Activated T-cell treated with anti-CD3 and anti-CD28 coated beads, Interleukin-2, amount 50 U/mL, for 72 hours (primary cell): ENCODE measurements around the gene POU2AF3. TPM values are rescaled to one million over a fixed set of nuclear protein-coding genes. Genes with fewer than 3 reads are reported as not detected.
"Not testable (repeated sequence)": the region's sequence is repeated elsewhere in the genome, so short reads cannot be mapped to it uniquely, and the experiment has no call there.

Experiments used
- ATAC-seq, 2 donors: fragments of 150-1000 bp; cut with Tn5 transposase; replicated peaks in 1 of 2; 2 replicates each; pipeline ENCODE4 v1.10.0; 2021; ENCODE audit warnings: moderate library complexity in 2 of 2, mild to moderate bottlenecking in 1 of 2
- DNase-seq, 2 donors: peaks; one replicate each; pipeline ENCODE4 v3.0.0; 2021 to 2022; ENCODE audit warnings: mixed read lengths in 1 of 2
- H3K27ac Mint-ChIP-seq: one replicate; pipeline ENCODE4 v1.8.0; 2022; ENCODE audit warnings: mild to moderate bottlenecking, moderate library complexity, mixed read lengths
- H3K27me3 Mint-ChIP-seq: one replicate; pipeline ENCODE4 v1.8.0; 2022; ENCODE audit warnings: low read depth, mixed read lengths
- H3K36me3 Mint-ChIP-seq, 2 donors: one replicate each; pipeline ENCODE4 v1.8.0; 2022; ENCODE audit warnings: mixed read lengths in 2 of 2, mild to moderate bottlenecking in 1 of 2; ENCODE audit not compliant: insufficient read depth in 2 of 2
- H3K4me1 Mint-ChIP-seq: one replicate; pipeline ENCODE4 v1.8.0; 2022; ENCODE audit warnings: low read depth, mixed read lengths
- H3K4me3 Mint-ChIP-seq, 2 donors: one replicate each; pipeline ENCODE4 v1.8.0; 2022; ENCODE audit warnings: mild to moderate bottlenecking in 2 of 2, mixed read lengths in 2 of 2, moderate library complexity in 2 of 2
- H3K9me3 Mint-ChIP-seq, 2 donors: one replicate each; pipeline ENCODE4 v1.8.0; 2022; ENCODE audit warnings: mixed read lengths in 2 of 2
- total RNA-seq, 2 donors: library from RNA; stranded (reverse); gene quantifications; one replicate each; pipeline ENCODE4 v1.2.3, GENCODE V29; 2022

The POU2AF3 gene
- total RNA-seq: under 1 TPM in 1 of 2 donors, not detected in 1; 0.32 TPM

- Mint-ChIP-seq H3K9me3 (no peaks in the 10 kb centered on the region), H3K4me1 (no peaks in the 10 kb centered on the region), H3K27ac (no peak within 1 kb of the TSS), H3K27me3 (peaks cover 42% of the 10 kb centered on the region), H3K36me3 (no peaks in the 10 kb centered on the region), H3K4me3 (peak within 1 kb of the TSS; percentile 52 to 65)
- ATAC-seq (peak; percentile 41 to 43), DNase-seq (no peak)
Measured at GRCh38 chr11:111298413-111299100, at the start of gene POU2AF3. Gene POU2AF3 (plus strand): TSS chr11:111298546. CDS start chr11:111298582, 36 bp downstream.

GRCh38 chr11:111250936-111251335, 47.4 kb upstream of the POU2AF3 start:
- H3K27ac Mint-ChIP-seq: no peak overlapping the region

GRCh38 chr11:111253131-111253530, 45.2 kb upstream of the POU2AF3 start:
- no peaks in the 10 kb centered on the region for H3K4me1 Mint-ChIP-seq
- DNase-seq (no peak), ATAC-seq (no peak)
- H3K27ac Mint-ChIP-seq: no peak overlapping the region
- H3K9me3 Mint-ChIP-seq: no peaks in the 10 kb centered on the region
- peaks cover 17% of the 10 kb centered on the region for H3K27me3 Mint-ChIP-seq
- no peaks in the 10 kb centered on the region for H3K36me3 Mint-ChIP-seq
- no peak overlapping the region for H3K4me3 Mint-ChIP-seq

More at GRCh38 chr11:111250936-111251335, 47.4 kb upstream of the POU2AF3 start:
- Mint-ChIP-seq H3K36me3 (no peaks in the 10 kb centered on the region), H3K27me3 (peaks cover 17% of the 10 kb centered on the region), H3K9me3 (no peaks in the 10 kb centered on the region), H3K4me3 (no peak overlapping the region), H3K4me1 (no peaks in the 10 kb centered on the region)
- no peak for DNase-seq
- ATAC-seq: no peak

- Mint-ChIP-seq H3K4me1 (no peaks in the 10 kb centered on the region), H3K27me3 (peaks cover 17% of the 10 kb centered on the region), H3K4me3 (no peak overlapping the region), H3K36me3 (no peaks in the 10 kb centered on the region), H3K27ac (no peak overlapping the region), H3K9me3 (no peaks in the 10 kb centered on the region)
- ATAC-seq: no peak
- no peak for DNase-seq
Measured at GRCh38 chr11:111253630-111254029, 44.7 kb upstream of the POU2AF3 start.

GRCh38 chr11:111258046-111258445, 40.3 kb upstream of the POU2AF3 start:
- Mint-ChIP-seq H3K9me3 (no peaks in the 10 kb centered on the region), H3K36me3 (no peaks in the 10 kb centered on the region), H3K27me3 (peaks cover 14% of the 10 kb centered on the region), H3K4me3 (no peak overlapping the region), H3K4me1 (no peaks in the 10 kb centered on the region), H3K27ac (no peak overlapping the region)
- no peak for ATAC-seq
- no peak for DNase-seq

GRCh38 chr11:111259896-111260295, 38.5 kb upstream of the POU2AF3 start:
- H3K27me3 Mint-ChIP-seq: peaks cover 14% of the 10 kb centered on the region
- no peaks in the 10 kb centered on the region for H3K4me1 Mint-ChIP-seq
- no peak for DNase-seq
- H3K9me3 Mint-ChIP-seq: no peaks in the 10 kb centered on the region
- no peaks in the 10 kb centered on the region for H3K36me3 Mint-ChIP-seq
- ATAC-seq: no peak
- no peak overlapping the region for H3K27ac Mint-ChIP-seq
- H3K4me3 Mint-ChIP-seq: no peak overlapping the region

- DNase-seq (no peak), ATAC-seq (no peak)
- Mint-ChIP-seq H3K4me3 (no peak overlapping the region), H3K36me3 (no peaks in the 10 kb centered on the region), H3K9me3 (no peaks in the 10 kb centered on the region), H3K4me1 (no peaks in the 10 kb centered on the region), H3K27me3 (peaks cover 14% of the 10 kb centered on the region), H3K27ac (no peak overlapping the region)
Measured at GRCh38 chr11:111260811-111261210, 37.5 kb upstream of the POU2AF3 start.

GRCh38 chr11:111264646-111265045, 33.7 kb upstream of the POU2AF3 start:
- peaks cover 12% of the 10 kb centered on the region for H3K27me3 Mint-ChIP-seq
- no peak overlapping the region for H3K4me3 Mint-ChIP-seq
- no peaks in the 10 kb centered on the region for H3K4me1 Mint-ChIP-seq
- no peaks in the 10 kb centered on the region for H3K9me3 Mint-ChIP-seq
- DNase-seq: no peak
- no peak for ATAC-seq
- no peaks in the 10 kb centered on the region for H3K36me3 Mint-ChIP-seq
- no peak overlapping the region for H3K27ac Mint-ChIP-seq

GRCh38 chr11:111265421-111265820, 32.9 kb upstream of the POU2AF3 start:
- Mint-ChIP-seq H3K36me3 (no peaks in the 10 kb centered on the region), H3K27me3 (peaks cover 8% of the 10 kb centered on the region)

GRCh38 chr11:111268303-111268702, 30.0 kb upstream of the POU2AF3 start:
- not testable (repeated sequence) for H3K9me3 Mint-ChIP-seq, H3K36me3 Mint-ChIP-seq, H3K4me3 Mint-ChIP-seq, ATAC-seq, H3K27me3 Mint-ChIP-seq, DNase-seq, H3K4me1 Mint-ChIP-seq, H3K27ac Mint-ChIP-seq

More at GRCh38 chr11:111265421-111265820, 32.9 kb upstream of the POU2AF3 start:
- Mint-ChIP-seq H3K9me3 (no peaks in the 10 kb centered on the region), H3K4me1 (no peaks in the 10 kb centered on the region), H3K4me3 (no peak overlapping the region), H3K27ac (no peak overlapping the region)
- DNase-seq: no peak
- ATAC-seq: no peak

- Mint-ChIP-seq H3K27ac (no peak overlapping the region), H3K27me3 (peaks cover 6% of the 10 kb centered on the region), H3K4me1 (peaks cover 4% of the 10 kb centered on the region), H3K9me3 (no peaks in the 10 kb centered on the region), H3K36me3 (no peaks in the 10 kb centered on the region), H3K4me3 (no peak overlapping the region)
- ATAC-seq: no peak
- DNase-seq: no peak
Measured at GRCh38 chr11:111269146-111269868, 29.0 kb upstream of the POU2AF3 start.

GRCh38 chr11:111272420-111272819, 25.9 kb upstream of the POU2AF3 start:
- H3K27me3 Mint-ChIP-seq: peaks cover 17% of the 10 kb centered on the region
- no peak overlapping the region for H3K27ac Mint-ChIP-seq

GRCh38 chr11:111282562-111283075, 15.7 kb upstream of the POU2AF3 start:
- Mint-ChIP-seq H3K27ac (no peak overlapping the region), H3K36me3 (no peaks in the 10 kb centered on the region)
- ATAC-seq: no peak

More at GRCh38 chr11:111272420-111272819, 25.9 kb upstream of the POU2AF3 start:
- no peak overlapping the region for H3K4me3 Mint-ChIP-seq
- no peak for ATAC-seq
- peaks cover 4% of the 10 kb centered on the region for H3K4me1 Mint-ChIP-seq
- no peak for DNase-seq
- no peaks in the 10 kb centered on the region for H3K9me3 Mint-ChIP-seq
- H3K36me3 Mint-ChIP-seq: no peaks in the 10 kb centered on the region

More at GRCh38 chr11:111282562-111283075, 15.7 kb upstream of the POU2AF3 start:
- no peak overlapping the region for H3K4me3 Mint-ChIP-seq
- no peaks in the 10 kb centered on the region for H3K9me3 Mint-ChIP-seq
- no peaks in the 10 kb centered on the region for H3K27me3 Mint-ChIP-seq
- no peak for DNase-seq
- no peaks in the 10 kb centered on the region for H3K4me1 Mint-ChIP-seq
